ENCODE data around the gene LRRC8E. TPM values are rescaled to one million over a fixed set of nuclear protein-coding genes. Genes with fewer than 3 reads are reported as not detected.

Gene LRRC8E
- total RNA-seq, 2 donors from 2014 or later: 2.9 to 4.0 TPM

GRCh38 chr19:7947939-7948338 lies 59.6 kb downstream of the LRRC8E start:
- Histone ChIP-seq H3K9ac (ENCODE audit: low read depth in 2 of 2, low read length in 2 of 2) (no peak overlapping the region), H3K27me3 (no peaks in the 10 kb centered on the region), H3K9me3 (no peaks in the 10 kb centered on the region), H3K27ac (no peak overlapping the region), H3K4me1 (no peaks in the 10 kb centered on the region), H3K36me3 (no peaks in the 10 kb centered on the region), H3K4me3 (no peak overlapping the region)
- no peak for TF ChIP-seq CTCF (IDR thresholded peaks at IDR 0.05)
- DNase-seq: no peak
- intact Hi-C loops (cut with DNase I): loop anchor here (5.0 kb wide), 1 partner anchor 304 kb away; no protein-coding TSS in a partner anchor

Other genes with a start within 250 kb of the LRRC8E start
- gene RETN, start 219.5 kb upstream of the LRRC8E start, total RNA-seq: not detected
- gene MCEMP1, start 211.4 kb upstream of the LRRC8E start, total RNA-seq: under 1 TPM in 1 of 2 donors, not detected in 1; 0.20 TPM
- gene TRAPPC5, start 207.7 kb upstream of the LRRC8E start, total RNA-seq: 100 to 1,000 TPM; 107 to 139 TPM
- 1 to 10 TPM in 1 of 2 donors, under 1 TPM in 1; 0.35 to 1.3 TPM for gene FCER2, start 186.4 kb upstream of the LRRC8E start, total RNA-seq
- under 1 TPM; 0.17 to 0.53 TPM for gene CLEC4G, start 156.4 kb upstream of the LRRC8E start, total RNA-seq
- gene CD209, start 141.0 kb upstream of the LRRC8E start, total RNA-seq: 10 to 100 TPM in 1 of 2 donors, 1 to 10 TPM in 1; 4.0 to 12.1 TPM
- gene CLEC4M, start 125.3 kb upstream of the LRRC8E start, total RNA-seq: not detected
- gene EVI5L, start 58.3 kb upstream of the LRRC8E start, total RNA-seq: 10 to 100 TPM; 10.6 to 12.0 TPM
- gene PRR36, start 14.1 kb upstream of the LRRC8E start, total RNA-seq: under 1 TPM; 0.22 to 0.37 TPM
- gene MAP2K7, start 15.4 kb downstream of the LRRC8E start, total RNA-seq: 10 to 100 TPM; 26.3 to 38.3 TPM
- not detected for gene TGFBR3L, start 26.3 kb downstream of the LRRC8E start, total RNA-seq
- 10 to 100 TPM; 13.4 to 15.4 TPM for gene SNAPC2, start 31.8 kb downstream of the LRRC8E start, total RNA-seq
- gene CTXN1, start 37.6 kb downstream of the LRRC8E start, total RNA-seq: 1 to 10 TPM; 1.5 to 4.4 TPM
- gene TIMM44, start 55.2 kb downstream of the LRRC8E start, total RNA-seq: 100 to 1,000 TPM in 1 of 2 donors, 10 to 100 TPM in 1; 50.8 to 118 TPM
- 100 to 1,000 TPM in 1 of 2 donors, 10 to 100 TPM in 1; 65.8 to 116 TPM for gene ELAVL1, start 117.1 kb downstream of the LRRC8E start, total RNA-seq
- not detected for gene CCL25, start 164.2 kb downstream of the LRRC8E start, total RNA-seq